HG02642 (cell line): ENCODE measurements around the gene REXO1.
A peak's percentile ranks its signal among the peaks of the same experiment; 100 is the strongest.

Experiments used
- ATAC-seq: cut with Tn5 transposase; IDR thresholded peaks from one replicate; pipeline ENCODE4 v1.9.1; 2021; ENCODE audit warnings: mild to moderate bottlenecking; ENCODE audit not compliant: unreplicated experiment, poor library complexity

Gene REXO1

DNA sequence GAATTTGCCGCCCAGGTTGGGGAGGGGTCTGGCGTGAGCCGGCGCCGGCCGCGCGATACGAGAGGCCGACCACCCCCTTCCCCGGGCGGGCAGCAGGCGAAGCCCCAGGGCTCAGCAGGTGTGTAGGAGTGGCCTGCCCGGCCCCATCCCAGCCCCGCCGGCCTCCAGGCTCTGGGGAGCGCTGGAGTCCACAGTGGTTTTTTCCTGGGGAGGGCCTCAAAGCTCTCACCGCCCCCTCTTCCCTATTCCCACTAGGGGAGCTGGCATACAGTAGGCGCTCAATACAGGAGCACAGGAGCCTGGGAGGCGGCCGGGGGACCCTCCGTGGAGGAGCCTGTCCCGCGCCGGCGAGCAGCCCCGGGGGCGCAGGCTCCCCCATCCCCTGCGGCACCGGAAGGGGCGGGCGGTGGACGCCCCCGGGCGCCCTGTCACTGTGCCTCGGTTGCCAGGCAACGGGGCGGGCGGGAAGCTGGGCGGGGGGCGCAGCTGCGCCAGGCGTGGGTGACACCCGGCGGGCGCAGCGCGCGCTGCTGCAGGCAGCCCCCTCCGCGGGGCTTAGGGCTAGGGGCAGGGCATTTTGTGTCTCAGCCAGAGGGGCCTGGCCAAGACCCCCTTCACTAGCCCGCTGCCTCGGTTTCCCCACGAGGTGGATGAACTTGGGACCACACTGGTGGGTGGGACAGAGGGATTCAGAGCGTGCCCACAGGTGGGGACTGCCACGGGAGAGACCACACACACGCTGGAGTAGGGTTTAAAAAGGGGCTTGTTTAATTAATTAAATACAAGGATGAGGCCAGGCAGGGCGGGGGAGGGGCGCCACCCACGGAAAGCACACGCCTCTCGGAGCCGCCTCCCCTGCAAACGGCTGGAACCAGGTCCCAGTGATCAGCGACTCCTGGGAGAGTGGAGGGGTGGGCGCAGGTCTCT is 3.6 kb upstream of the REXO1 start:
- no peak for ATAC-seq

GRCh38 chr19:1850809-1851653 is 2.7 kb upstream of the REXO1 start:
- ATAC-seq: no peak

- no peak for ATAC-seq
Observed at GRCh38 chr19:1849886-1850398, 1.7 kb upstream of the REXO1 start.

DNA sequence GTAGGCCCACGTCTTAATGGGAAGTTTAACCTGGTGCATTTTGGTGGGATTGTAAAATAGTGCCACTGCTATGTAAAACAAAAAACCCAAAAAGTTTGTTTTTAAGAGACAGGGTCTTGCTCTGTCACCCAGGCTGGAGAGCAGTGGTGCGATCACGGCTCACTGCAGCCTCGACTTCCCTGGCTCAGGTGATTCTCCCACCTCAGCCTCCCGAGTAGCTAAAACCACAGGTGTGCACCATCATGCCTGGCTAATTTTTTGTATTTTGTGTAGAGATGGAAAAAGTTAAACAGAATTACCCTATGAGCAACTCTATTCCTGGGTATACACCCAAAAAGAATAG is 820 bp upstream of the REXO1 start:
- ATAC-seq: no peak

- peak; percentile 26 for ATAC-seq
Observed at GRCh38 chr19:1847684-1848398, 442 bp downstream of the REXO1 start.

- ATAC-seq: no peak
Observed at GRCh38 chr19:1847348-1847683, 967 bp downstream of the REXO1 start.

DNA sequence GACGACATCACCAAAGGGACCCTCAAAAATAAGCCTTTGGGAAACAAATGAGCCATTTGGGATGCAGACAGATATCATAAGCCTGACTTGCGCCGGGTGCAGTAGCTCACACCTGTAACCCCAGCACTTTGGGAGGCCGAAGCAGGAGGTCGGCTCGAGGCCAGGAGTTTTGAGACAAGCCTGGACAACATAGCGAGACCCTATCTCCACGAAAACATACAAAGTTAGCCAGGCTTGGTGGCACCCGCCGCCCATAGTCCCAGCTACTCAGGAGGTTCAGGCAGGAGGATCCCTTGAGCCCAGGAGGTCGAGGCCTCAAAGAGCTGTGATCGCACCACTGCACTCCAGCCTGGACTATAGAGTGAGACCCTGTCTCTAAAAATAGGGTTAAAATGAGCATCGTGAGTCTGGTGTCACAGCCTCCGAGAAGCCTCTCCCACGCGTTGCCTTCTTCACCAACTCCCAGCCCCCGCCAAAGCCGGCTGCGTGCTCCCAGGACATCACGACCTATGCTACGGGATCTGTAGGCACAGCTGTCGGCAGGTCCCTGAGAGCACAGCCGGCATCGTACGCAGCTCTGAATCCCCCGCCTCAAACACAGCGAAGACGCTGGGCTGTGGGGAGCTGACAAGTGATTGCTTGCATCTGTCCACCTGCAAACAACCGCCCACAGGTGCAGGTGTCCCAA is 1.6 kb downstream of the REXO1 start:
- no peak for ATAC-seq

- no peak for ATAC-seq
Observed at GRCh38 chr19:1845642-1846041, 2.6 kb downstream of the REXO1 start.

- no peak for ATAC-seq
Observed at GRCh38 chr19:1845125-1845515, 3.2 kb downstream of the REXO1 start.

- ATAC-seq: no peak
Observed at GRCh38 chr19:1844513-1845124, 3.7 kb downstream of the REXO1 start.

DNA sequence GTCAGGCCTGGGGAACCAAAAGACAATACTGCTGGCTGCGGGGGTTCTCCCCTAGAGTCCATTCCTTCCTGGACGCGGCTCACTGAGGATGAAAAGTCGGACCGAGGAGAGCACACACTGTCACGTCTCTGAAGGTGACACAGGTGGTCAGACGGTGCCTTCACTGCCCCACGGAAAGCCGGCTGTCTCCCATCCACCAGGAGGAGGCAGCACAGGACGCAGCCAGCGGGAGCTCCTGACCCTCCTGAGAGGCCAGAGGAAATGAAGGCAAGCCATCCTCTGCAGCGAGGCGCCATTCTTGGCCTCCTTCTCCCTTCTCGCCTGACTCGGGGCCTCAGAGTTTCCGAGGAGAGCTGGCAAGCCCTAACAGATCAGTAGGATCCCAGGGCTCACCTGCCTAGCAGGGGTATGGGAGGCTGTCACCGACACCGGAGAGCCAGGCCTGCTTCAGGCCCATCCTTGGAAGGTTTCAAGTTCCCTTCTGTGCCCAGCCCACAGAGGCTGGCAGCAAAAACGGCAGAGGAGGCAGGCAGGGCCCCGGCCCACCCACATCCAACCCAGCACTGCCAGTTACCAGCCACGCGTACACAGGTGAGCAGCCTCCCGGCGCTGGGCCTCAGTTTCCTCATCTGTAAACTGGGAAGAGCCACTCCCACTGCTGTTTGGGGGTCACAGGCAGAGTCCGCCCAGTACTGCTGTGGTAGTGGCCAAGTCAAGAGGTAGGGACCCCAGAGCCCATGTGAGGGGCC is 4.5 kb downstream of the REXO1 start:
- no peak for ATAC-seq

GRCh38 chr19:1843116-1843515 is 5.2 kb downstream of the REXO1 start:
- ATAC-seq: no peak

DNA sequence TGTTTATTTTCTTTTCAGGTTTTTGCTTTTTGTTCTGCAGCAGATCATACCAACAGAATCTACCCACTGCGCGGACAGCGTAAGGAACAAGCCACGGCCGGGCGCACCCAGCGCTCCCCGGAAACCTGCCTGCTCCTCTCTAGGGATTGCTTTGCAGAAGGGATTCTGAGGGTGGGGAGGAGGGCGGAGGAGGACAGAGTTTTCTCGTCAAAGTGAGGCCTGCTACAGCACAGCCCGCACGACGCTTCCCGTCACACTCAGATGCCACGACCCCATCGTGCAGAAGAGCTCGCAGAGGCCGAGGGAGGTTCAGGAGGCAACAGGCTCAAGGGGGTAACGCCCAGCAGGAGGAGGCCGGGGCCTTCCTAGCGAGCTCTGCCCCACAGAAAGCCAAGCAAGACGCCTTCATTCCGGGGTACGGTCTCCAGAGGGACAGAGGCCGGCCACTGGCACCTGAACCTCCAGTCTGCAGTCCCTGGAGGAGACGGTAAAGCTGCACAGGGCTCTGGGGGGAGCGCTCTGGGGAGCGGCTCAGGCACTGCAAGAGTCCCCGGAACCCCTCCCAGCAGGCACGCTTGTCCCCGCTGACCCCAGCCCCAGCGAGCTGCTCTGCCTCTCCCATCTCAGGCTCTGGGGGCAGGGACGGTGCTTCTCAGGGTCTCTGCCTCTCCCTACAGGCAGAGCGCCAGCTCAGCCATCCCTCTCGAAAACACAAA is 6.9 kb downstream of the REXO1 start:
- no peak for ATAC-seq

DNA sequence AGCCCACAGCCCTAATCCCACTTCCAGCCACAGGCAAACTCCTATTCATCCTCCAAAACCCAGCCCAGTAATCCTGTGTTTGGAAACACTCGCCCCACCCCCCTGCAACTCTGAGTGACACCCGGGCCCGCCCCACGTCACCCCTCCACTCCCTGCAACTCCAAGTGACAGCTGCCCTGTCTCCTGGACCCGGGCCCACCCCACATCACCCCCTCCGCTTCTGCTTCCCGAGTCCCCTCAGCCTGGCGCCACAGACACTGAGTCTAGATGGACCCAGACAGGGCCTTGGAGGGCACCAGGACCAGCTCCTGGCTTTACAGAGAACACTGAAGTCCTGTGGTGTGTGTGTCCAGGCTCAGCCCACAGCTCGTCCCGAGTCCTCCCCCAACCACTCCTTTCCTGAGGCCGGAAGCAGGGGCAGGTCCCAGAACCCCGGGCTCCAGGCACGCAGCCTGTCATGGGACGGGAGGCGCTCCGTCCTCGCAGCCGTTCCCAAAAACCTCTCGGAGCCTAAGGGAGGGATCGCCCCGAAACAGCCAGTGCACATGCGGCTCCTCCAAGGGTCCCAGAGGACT is 7.7 kb downstream of the REXO1 start:
- no peak for ATAC-seq

GRCh38 chr19:1839658-1840540 is 8.4 kb downstream of the REXO1 start:
- no peak for ATAC-seq

GRCh38 chr19:1837625-1838105 is 10.6 kb downstream of the REXO1 start:
- ATAC-seq: no peak

DNA sequence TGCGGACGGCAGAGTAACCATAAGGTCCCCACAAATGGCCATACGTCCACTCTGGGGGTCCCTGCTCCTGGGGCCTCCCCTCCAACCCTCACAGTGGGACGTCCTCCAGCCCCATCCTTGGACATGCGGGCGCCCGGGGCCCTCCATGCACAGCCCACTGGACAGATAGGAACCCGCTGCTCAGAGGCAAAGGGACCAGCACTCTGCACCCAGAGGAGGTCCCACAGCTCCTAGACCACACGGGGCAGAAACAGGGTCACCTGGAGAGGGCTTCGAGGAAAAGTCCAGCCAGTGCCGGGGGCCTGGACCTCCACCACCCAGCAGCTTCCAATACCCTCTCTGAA is 11.1 kb downstream of the REXO1 start:
- no peak for ATAC-seq
